DMS79 treated with DMSO at 0.1 percent for 48 hours (cell line): ENCODE measurements around the gene KCNQ2.

ENCODE experiments used
- DNase-seq: peaks from one replicate; lab custom pipeline; 2025; lab: John Stamatoyannopoulos, UW

Gene KCNQ2

DNA sequence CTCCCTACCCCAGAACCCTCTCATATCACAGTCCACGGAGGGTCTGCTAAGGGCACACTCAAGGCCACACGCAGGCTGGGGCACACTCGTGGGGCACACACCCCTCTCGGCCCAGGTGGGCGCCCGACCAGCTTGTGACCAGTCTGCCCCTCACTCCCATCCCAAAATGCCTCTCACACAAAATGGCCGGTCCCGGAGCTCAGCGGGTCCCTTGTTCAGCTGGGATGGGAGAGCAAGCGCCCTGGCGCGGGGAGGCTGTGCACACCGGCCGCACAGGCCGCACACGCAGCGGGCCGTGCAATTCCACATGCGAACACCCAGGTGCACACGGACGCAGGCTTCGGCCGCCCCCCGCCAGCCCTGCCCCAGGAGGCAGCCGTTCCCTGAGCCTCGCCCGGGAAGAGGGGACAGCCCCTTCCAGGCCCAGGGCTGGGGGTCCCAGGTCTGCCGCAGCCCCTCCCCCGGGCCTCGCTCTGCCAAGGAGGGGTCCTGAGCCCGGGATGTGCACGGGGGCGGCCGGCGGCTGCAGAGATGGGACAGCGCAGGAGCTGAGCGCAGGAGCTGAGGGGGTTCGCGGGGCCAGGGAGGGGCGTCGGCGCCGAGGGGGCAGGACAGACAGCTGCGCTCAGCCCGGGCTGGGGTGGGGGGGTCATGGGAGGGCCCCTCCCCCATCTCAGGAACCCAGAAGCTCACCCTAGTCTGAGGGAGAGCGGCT, 1.3 kb downstream of the KCNQ2 start:
- DNase-seq, result peak; percentile 45

DNA sequence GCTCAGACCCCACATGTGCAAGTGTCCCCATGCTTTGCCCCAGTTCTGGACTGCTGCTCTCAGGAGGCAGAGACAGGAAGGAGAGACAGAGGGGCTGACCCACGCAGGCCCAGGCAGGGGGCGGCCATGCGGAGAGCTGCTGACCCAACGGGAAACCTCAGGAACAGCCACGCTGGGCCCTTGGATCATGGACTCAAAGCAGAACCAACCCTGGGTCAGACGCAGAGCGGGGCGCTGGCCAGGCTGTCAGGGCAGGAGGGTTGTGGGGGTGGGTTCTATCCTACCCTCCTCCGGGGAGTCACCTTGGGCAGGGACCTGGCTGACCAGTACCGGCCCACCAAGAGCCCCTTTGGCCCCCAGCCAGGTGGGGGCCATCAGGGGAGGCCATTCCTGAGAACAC, 2.0 kb downstream of the KCNQ2 start:
- no peak for DNase-seq

DNA sequence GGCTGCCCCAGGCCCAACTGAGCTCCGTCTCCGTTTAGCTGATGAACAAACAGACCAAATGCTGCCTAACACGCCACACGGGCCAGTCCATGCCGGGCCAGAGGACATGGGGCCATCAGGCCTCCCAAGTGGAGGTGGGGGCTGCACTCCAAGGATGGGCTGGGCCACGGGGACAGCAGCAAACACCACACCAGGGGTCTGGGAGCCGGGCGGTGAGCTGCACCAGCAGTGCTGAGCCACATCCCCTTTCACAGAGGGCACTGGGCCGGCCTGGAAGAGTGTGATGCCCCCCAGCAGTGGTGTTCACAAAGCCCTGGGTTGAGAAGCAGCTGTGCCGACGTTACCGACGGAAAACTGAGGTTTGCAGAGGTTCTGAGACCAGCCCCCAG, 2.7 kb downstream of the KCNQ2 start:
- DNase-seq, result no peak

DNA sequence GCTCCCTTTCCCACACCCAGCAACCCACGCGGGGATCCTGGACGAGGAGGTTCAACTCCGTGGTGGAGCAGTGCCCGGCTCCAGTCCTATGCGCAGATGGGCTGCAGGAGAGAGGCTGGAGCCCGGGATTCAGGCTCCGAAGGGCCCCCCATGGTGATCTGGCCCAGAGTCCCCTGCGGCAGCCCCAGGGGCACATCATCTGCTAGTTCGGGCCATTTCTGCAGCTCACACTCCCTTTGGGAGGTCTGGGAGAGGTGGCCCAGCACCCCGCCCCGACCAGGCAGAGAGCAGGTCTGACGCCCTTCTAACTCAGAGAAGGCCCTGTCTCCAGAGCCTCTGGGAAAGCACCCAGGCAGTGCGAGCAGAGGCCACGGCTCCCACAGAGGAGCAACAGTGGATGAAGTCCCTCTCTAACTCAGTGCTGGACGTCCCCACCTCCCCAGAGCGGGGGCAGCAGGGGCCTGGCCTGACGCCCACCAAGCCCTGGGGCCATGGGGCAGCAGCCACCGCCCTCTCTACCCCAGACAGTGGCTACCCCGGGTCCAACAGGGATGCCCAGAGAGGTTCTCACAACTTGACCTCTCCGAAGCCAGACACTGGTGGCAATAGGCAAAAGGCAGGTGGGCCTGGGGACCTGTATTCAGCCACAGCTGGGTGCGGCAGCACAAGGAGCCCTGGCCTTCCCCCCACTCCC, 3.3 kb downstream of the KCNQ2 start:
- no peak for DNase-seq

DNA sequence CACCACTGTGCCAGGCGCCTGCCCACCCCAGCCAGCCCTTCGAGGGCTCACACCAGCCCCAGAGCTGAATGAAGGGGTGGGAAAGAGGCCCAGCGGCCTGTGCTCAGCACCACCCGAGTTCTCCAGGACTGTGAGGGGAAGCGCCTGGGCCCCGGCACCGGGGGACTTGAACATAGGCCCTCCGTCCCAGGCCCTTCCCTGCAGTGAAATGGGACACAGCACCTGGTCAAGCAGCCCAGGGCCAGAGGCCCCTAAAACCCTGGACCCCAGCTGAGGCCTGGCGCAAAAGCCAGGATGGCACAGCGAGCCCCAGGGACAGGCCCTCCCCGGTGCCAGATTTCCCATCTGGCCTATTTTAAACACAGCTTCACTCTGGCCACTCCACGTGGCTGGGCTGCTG, 4.0 kb downstream of the KCNQ2 start:
- DNase-seq, result no peak

DNA sequence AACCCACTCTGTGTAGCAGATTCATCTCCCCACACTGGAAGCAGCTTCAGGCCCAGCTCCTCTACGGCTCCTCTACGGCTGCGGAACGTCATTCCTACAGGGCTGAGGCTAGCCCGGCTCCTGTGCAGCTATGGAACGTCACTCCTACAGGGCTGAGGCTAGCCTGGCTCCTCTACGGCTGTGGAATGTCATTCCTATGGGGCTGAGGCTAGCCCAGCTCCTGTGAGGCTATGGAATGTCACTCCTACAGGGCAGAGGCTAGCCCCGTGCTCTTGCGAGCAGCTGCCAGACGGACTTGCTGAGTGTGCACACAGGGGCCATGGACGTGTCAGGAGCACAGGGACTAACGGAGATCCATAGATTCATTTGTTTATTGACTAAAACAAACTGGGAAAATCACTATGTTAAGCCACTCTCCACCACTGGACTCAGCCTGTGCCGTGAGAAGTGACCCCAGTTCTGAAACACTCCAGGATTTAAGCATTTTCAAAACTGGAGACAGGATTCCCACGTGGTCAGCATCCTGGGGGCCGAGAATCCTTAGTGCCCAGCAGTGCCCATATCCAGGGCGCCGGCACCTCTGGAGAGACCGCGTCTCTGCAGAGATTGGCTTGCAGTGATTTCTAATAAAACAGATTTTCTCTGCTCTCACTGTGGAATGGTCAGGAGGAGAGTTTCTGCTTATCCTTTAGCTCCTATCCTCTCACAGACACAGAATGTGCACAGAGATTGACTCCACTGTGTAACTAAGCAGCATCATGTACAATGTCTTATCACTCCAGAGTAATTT, 5.0 kb downstream of the KCNQ2 start:
- DNase-seq, result no peak

DNA sequence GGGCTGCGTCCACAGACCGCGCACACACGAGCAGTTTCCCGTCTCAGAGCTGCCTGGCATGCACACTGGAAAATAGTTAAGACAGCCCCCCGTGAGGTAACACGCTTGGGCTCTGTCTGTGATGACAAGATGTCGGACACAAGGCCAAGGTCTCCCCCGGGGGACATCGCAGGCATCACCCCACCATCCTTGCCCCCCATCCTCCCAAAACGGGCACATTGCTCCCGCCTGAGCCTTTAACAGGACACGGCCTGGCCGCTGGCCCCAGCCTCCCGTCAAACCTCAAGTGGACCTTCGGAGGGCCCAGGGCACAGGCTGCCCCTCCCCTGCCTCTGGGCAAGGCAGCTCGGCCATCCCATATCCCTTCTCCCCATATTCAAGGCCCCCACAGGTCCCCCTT, 5.6 kb downstream of the KCNQ2 start:
- no peak for DNase-seq

DNA sequence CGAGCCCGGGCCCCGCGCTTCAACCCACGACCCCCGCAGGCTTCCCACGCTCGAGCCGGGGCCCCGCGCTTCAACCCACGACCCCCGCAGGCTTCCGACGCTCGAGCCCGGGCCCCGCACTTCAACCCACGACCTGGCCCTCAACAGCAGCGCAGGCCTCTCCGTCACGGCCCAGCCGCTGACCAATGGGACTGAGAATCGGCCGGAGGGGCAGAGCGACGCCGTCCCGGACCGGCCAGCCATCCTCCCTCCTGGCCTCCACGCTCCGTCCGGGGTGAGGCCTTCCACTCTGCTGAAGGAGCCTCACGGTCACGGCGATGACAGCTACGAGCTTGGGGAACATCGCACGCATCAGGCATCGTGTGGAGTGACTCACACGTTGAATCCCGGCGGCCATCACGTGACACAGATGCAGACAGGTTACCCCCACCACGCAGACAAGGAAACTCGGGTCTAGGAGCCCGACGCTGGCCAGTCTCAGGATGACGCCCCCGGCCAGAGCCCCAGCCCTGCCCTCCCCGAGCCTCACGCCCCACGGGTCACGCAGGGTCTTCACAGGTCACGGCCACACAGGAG, 6.1 kb downstream of the KCNQ2 start:
- no peak for DNase-seq

DNA sequence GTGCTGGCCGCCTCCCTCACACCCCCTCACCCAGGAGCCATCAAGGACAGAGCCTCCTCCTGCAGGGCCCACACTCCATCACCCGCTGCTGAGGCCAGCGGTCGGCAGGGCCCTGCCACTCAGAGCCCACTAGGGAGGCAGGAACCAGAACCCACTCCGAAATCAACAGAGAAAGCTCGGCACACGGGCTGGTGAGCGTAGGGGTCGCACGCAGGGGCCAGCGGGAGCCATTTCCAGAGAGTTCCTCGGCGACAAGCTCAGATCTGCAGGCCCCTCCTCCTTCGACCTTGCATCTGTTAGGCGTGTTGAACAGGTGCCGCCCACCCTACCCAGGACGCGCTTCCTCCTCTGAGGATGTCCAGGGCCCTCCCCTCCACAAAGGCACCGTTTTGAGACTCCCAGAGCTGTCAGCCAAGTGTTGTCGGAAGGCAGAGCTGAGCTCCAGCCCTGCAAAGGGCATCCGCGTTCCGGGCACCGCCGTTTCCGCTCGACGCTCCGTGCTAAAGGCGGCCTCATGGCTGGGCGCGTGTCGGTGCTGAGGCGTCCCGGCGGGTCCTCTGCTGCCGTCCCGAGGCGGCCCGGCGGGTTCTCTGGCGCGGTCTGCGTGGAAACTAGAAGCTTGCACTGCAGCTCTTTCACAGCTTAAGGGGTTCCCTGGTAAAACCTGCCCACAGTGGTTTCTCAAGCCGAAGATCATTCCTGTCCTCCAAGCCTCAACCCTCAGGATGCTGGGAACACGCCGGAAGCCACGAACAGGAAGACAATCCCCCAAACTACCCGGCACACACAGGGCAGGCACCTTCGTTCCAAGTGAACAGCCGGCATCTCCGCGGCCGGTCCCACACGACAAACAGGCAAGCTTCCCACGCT, 6.8 kb downstream of the KCNQ2 start:
- no peak for DNase-seq

GRCh38 chr20:63464289-63464635, 8.2 kb downstream of the KCNQ2 start:
- DNase-seq, result no peak

GRCh38 chr20:63463400-63464288, 8.8 kb downstream of the KCNQ2 start:
- no peak for DNase-seq

DNA sequence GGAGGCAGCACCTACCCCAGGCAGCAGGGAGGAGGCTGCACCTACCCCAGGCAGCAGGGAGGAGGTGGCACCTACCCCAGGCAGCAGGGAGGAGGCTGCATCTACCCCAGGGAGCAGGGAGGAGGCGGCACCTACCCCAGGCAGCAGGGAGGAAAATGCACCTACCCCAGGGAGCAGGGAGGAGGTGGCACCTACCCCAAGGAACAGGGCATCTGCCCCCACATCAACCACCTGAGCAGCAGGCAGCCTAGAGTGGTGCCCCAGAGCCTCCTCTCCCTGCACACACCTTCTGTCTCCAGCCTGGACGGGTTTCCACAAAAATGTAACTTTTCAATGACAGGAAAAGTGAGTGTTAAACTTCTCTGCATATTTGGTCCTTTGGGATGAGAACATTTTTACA, 10.2 kb downstream of the KCNQ2 start:
- DNase-seq, result no peak

- no peak for DNase-seq
Observed at GRCh38 chr20:63461104-63461763, 11.2 kb downstream of the KCNQ2 start.

DNA sequence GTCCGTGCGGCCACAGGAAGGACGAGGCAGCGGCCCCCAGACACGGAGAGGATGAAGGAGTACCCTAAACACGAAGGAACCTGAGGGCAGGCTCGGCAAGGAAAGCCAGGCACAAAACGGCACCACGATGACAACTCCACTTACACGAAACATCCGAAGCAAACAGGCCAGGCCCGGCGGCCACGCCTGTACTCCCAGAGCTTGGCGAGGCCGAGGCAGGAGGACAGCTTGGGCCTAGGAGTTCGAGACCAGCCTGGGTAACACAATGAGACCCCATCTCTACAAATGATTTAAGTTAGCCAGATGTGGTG, 13.4 kb downstream of the KCNQ2 start:
- no peak for DNase-seq

DNA sequence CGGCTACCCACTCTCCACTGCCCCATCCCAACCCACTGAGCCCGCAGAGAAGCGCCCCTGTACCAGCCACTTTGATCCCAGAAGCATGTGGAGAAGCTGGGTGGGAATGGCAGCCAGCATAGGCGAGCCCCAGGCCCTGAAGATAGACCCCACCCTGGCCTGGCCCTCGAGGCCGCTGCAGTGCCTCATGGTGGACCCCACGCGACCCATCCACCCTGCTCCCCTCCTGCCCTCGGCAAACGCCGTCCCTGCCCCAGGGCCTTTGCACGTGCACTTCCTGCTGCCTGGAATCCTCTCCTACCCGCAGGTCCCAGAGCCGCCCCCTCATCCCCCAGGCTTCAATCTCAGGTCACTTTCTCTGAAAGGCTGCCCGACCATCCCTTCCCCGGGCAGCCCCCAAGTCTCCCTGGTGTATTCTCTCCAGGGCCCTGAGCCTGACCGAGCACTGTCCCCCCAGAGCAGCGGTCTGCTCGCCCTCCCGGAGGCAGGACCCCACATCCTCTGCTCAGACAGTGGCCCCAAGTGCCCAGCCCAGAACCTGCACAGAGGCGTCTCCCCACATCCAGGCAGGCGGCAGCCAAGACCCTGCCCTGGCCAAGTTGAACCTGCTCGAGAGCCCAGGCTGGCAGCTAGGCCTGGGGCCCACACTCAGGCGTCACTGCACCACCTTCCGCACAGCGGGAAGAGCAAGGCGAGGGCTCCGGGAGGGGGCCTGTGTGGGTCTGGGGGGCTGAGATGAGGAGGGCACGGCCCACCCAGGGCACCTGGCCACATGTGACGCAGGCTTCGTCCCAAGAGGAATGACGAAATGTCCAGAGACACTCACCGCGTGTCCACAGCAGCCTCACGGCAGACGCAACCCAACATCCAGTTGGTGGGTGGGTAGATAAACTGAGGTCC, 14.0 kb downstream of the KCNQ2 start:
- DNase-seq, result no peak

- no peak for DNase-seq
Observed at GRCh38 chr20:63457737-63458136, 14.7 kb downstream of the KCNQ2 start.

DNA sequence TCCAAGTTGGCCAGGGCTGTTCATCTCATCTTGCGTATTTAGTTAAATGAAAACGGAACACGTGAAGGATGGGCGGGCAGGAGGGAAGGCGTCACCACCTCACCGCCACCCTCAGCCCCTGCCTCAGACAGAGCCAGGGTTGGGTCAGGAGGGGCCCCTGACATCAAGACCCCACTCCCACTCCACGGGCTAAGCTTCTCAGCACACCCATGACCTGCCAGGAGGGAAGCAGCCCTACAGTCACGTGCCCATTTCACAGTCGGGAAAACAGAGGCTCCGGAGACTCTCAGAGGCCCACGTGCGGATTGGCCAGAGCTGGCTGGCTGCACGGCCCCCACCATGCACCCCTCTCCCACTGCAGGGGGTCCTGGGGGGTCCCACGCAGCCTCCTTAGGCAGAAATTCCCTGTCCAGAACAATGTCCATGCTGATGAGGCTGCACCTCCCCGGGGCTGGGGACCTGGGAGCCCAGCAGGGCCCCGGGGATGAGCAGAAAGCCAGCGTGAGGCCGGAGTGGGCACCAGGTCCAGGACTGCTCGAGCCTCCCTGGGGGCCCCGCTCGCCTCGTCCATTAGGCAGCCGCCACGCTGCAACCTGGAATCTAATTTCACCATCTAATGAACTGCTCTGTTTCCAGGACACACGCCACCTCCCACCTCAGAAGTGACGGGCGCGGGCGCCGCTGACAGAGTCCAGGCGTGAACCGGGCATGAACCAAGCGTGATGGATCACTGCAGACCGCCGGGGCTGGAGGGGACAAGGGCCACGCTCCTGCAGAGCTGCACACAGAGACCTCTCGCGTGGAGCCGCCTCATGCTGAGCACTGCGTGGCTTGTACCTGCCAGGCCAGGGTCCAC, 15.8 kb downstream of the KCNQ2 start:
- no peak for DNase-seq

DNA sequence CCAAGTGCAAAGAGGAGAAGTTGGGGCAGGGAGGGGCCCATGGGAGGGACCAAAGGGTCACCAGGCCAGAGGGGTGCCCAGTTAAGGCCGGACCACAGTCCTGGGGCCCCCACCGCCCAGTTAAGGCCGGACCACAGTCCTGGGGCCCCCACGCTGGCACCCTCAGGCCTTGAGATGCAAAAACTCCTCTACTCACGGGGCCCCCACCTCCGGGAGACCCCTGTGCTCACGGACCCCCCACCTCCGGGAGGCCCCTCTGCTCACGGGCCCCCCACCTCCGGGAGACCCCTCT, 16.9 kb downstream of the KCNQ2 start:
- DNase-seq, result no peak
